OCI-LY3 (cell line): Measurements from ENCODE around the gene DGKB.

Experiments used
- H2AFZ ChIP-seq: fragments of 200-600, 300-600 bp; shearing (Covaris generic); 2 replicates; pipeline ENCODE4 v1.6.0; 2014; ENCODE audit warnings: antibody characterized with exemption, low read depth, low read length
- H3K27ac ChIP-seq: fragments of 200-600, 300-600 bp; sonication (generic); 2 replicates; pipeline ENCODE4 v1.5.1; 2014; ENCODE audit warnings: mild to moderate bottlenecking, low read length, moderate library complexity, mixed read lengths
- H3K27me3 ChIP-seq: fragments of 200-600, 300-600 bp; sonication (generic); 2 replicates; pipeline ENCODE4 v1.6.1; 2014; ENCODE audit warnings: low read depth, low read length, mixed read lengths
- H3K36me3 ChIP-seq: fragments of 200-600, 300-600 bp; sonication (generic); replicated peaks from 2 replicates; pipeline ENCODE3; 2014; ENCODE audit warnings: low read depth, low read length, mixed read lengths
- H3K4me1 ChIP-seq: fragments of 300-600, 200-600 bp; sonication (generic); 2 replicates; pipeline ENCODE4 v1.6.1; 2014; ENCODE audit warnings: low read length, mixed read lengths
- H3K4me2 ChIP-seq: fragments of 200-600, 300-600 bp; sonication (generic); 2 replicates; pipeline ENCODE4 v1.6.1; 2014; ENCODE audit warnings: low read length, mixed read lengths
- H3K4me3 ChIP-seq: fragments of 300-600, 200-600 bp; sonication (generic); 2 replicates; pipeline ENCODE4 v1.5.1; 2014; ENCODE audit warnings: antibody characterized with exemption, mild to moderate bottlenecking, low read length, moderate library complexity
- H3K79me2 ChIP-seq: fragments of 300-600, 200-600 bp; shearing (Covaris generic); 2 replicates; pipeline ENCODE4 v1.6.1; 2014; ENCODE audit warnings: mild to moderate bottlenecking, low read length, mixed read lengths
- H3K9ac ChIP-seq: fragments of 300-600, 200-600 bp; shearing (Covaris generic); 2 replicates; pipeline ENCODE4 v1.6.0; 2014; ENCODE audit warnings: mild to moderate bottlenecking, low read length, moderate library complexity
- H3K9me3 ChIP-seq: fragments of 200-600, 300-600 bp; shearing (Covaris generic); 2 replicates; pipeline ENCODE4 v1.6.1; 2014; ENCODE audit warnings: low read length, mixed read lengths; ENCODE audit not compliant: insufficient read depth
- H4K20me1 ChIP-seq: fragments of 200-600, 300-600 bp; sonication (generic); 2 replicates; pipeline ENCODE4 v1.6.1; 2016; ENCODE audit warnings: low read length, mixed read lengths; ENCODE audit not compliant: insufficient read depth
- EZH2phosphoT487 ChIP-seq: fragments of 200-600 bp; shearing (Covaris generic); IDR thresholded peaks from 2 replicates; pipeline ENCODE4 v1.6.1; 2018; ENCODE audit warnings: antibody characterized with exemption, mixed run types, low read depth
- TF ChIP-seq, protein P1 (sequence below): fragments of 200-600, 300-600 bp; sonication (generic); IDR thresholded peaks from 2 replicates; pipeline ENCODE4 v1.5.1; 2014; ENCODE audit warnings: antibody characterized with exemption, low read length, low read depth

DGKB gene

DNA sequence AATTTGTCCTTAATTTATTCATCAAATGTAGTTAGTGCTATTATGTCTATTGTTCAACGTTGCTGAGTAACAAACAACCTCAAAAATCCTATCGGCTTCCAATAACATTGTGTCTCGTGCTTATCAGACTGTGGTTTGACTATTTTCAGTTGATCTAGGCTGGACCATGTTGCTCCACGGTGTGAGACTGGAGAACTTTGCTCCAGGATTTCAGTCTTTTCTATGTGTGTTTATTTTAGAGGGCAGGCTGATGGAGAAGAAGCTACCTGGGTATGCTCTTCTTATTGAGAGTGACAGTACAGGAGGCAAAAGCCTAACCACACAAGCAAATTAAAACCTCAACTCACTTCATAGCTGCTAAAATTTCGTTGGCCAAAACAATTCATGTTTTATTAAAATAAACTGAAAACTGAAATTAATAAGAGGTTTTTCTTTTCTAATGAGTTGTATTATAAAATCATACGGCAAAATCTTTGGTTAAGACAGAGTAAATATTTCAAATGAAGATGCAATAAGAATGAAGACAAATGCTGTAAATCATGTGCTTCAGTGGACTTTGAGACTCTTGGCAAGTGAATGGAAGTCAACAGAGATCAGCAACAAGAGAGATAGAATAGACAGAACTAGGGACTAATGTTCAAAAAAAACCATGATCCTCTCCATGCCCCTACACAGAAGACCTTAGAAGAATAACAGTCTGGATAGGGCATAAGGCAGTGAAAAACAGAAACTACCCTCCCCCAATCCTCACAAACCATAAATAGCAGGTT is 495.1 kb downstream of the DGKB start:
- no peaks in the 10 kb centered on the region for H3K27me3 ChIP-seq
- H3K27ac ChIP-seq = no peak overlapping the region
- TF ChIP-seq EZH2phosphoT487 = no peak
- TF ChIP-seq, protein P1, sequence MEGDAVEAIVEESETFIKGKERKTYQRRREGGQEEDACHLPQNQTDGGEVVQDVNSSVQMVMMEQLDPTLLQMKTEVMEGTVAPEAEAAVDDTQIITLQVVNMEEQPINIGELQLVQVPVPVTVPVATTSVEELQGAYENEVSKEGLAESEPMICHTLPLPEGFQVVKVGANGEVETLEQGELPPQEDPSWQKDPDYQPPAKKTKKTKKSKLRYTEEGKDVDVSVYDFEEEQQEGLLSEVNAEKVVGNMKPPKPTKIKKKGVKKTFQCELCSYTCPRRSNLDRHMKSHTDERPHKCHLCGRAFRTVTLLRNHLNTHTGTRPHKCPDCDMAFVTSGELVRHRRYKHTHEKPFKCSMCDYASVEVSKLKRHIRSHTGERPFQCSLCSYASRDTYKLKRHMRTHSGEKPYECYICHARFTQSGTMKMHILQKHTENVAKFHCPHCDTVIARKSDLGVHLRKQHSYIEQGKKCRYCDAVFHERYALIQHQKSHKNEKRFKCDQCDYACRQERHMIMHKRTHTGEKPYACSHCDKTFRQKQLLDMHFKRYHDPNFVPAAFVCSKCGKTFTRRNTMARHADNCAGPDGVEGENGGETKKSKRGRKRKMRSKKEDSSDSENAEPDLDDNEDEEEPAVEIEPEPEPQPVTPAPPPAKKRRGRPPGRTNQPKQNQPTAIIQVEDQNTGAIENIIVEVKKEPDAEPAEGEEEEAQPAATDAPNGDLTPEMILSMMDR = no peak
- no peak overlapping the region for H2AFZ ChIP-seq
- H3K9me3 ChIP-seq = no peaks in the 10 kb centered on the region
- no peaks in the 10 kb centered on the region for H3K79me2 ChIP-seq
- no peaks in the 10 kb centered on the region for H3K4me1 ChIP-seq
- H4K20me1 ChIP-seq = no peaks in the 10 kb centered on the region
- H3K9ac ChIP-seq = no peak overlapping the region
- no peaks in the 10 kb centered on the region for H3K36me3 ChIP-seq
- H3K4me2 ChIP-seq = no peak overlapping the region
- no peak overlapping the region for H3K4me3 ChIP-seq

DNA sequence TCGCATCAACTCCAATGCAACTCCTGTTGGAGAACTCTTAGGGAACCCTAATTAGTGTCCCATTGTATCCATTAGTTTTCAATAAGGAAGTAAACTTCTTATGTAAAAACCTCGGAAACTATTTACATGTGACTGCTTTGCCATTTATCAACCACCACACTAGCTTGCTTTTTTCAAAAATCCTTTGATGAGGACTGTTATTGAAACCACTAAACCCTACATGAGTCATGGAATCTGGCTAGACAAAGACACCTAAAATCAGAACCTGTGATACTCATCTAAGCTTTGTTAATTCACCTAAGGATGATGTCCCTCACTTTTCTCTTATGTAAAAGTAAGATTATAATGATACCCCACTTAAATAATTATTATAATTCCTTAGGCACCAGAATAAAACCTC is 499.0 kb downstream of the DGKB start:
- H3K4me1 ChIP-seq = no peaks in the 10 kb centered on the region
- H3K27ac ChIP-seq = no peak overlapping the region
- H3K9ac ChIP-seq = no peak overlapping the region
- H3K9me3 ChIP-seq = no peaks in the 10 kb centered on the region
- H3K4me3 ChIP-seq = no peak overlapping the region
- H3K36me3 ChIP-seq = no peaks in the 10 kb centered on the region
- no peaks in the 10 kb centered on the region for H3K27me3 ChIP-seq
- H4K20me1 ChIP-seq = no peaks in the 10 kb centered on the region
- no peak overlapping the region for H2AFZ ChIP-seq
- no peaks in the 10 kb centered on the region for H3K79me2 ChIP-seq
- TF ChIP-seq, protein P1 = no peak
- TF ChIP-seq EZH2phosphoT487 = no peak
- no peak overlapping the region for H3K4me2 ChIP-seq

DNA sequence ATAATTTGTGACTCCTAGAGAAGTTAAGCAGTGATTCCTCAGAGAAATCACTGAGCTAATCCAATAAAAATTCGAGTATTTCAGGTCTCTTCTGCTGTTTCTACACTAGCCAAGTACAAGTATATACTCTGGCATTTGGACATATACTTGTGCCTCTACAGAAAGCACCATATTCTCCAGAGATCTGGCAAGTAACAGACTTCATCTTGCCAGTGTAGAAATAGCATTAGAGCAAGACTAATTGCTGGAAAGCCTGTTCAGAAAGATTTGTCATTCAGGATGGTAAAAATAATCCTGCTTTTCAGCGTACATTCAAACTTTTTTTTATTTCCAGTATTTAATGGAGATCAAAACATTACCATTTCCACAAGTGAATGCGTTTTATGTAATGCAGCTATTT is 502.3 kb downstream of the DGKB start:
- H3K36me3 ChIP-seq = no peaks in the 10 kb centered on the region
- H3K4me3 ChIP-seq = no peak overlapping the region
- no peak for TF ChIP-seq EZH2phosphoT487
- TF ChIP-seq, protein P1 = no peak
- H3K9ac ChIP-seq = no peak overlapping the region
- no peaks in the 10 kb centered on the region for H3K79me2 ChIP-seq
- no peak overlapping the region for H2AFZ ChIP-seq
- no peak overlapping the region for H3K27ac ChIP-seq
- H3K27me3 ChIP-seq = no peaks in the 10 kb centered on the region
- H4K20me1 ChIP-seq = no peaks in the 10 kb centered on the region
- H3K9me3 ChIP-seq = no peaks in the 10 kb centered on the region
- H3K4me2 ChIP-seq = no peak overlapping the region
- no peaks in the 10 kb centered on the region for H3K4me1 ChIP-seq

DNA sequence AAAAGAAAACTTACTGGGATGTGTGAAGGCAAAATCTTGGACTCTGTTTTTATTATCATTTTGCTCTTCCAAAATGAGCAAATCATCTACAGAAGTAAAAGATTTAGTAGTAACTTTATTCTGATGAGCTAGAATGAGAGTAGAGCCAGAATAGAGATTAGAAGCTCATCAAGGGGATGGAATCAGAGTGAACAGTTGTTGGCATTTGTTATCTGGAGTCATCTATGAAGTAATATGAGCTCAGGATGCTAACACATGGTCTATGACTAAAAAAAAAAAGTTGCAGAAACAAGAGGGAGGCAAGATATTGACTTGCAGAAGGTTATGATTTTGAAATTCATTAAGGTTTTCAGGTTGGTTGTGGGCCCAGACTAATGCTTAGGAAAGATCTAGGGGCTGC is 504.0 kb downstream of the DGKB start:
- H3K27ac ChIP-seq = no peak overlapping the region

More for the DNA sequence above, 504.0 kb downstream of the DGKB start:
- Histone ChIP-seq H4K20me1 (no peaks in the 10 kb centered on the region), H3K79me2 (no peaks in the 10 kb centered on the region), H3K36me3 (no peaks in the 10 kb centered on the region), H3K27me3 (no peaks in the 10 kb centered on the region), H2AFZ (no peak overlapping the region), H3K9me3 (no peaks in the 10 kb centered on the region), H3K4me3 (no peak overlapping the region), H3K4me2 (no peak overlapping the region), H3K4me1 (no peaks in the 10 kb centered on the region), H3K9ac (no peak overlapping the region)
- TF ChIP-seq, protein P1 = no peak
- no peak for TF ChIP-seq EZH2phosphoT487
